Fibroblast of skin of back (primary cell): ENCODE results near the gene AOX1.
"Not testable (repeated sequence)": the region's sequence is repeated elsewhere in the genome, so short reads cannot be mapped to it uniquely, and the experiment has no call there.

ENCODE experiments used
- DNase-seq: peaks from one replicate; pipeline ENCODE4 v3.0.0-alpha.2; 2013

Gene AOX1

GRCh38 chr2:200705305-200706041 lies 119.7 kb downstream of the AOX1 start:
- peak; percentile 24 for DNase-seq

GRCh38 chr2:200708943-200709342 lies 123.1 kb downstream of the AOX1 start:
- no peak for DNase-seq

GRCh38 chr2:200713003-200713703 lies 127.3 kb downstream of the AOX1 start:
- peak; percentile 99 for DNase-seq

- DNase-seq, result no peak
These were observed 127.9 kb downstream of the AOX1 start for GRCh38 chr2:200713704-200714064.

- not testable (repeated sequence) for DNase-seq
These were observed 129.2 kb downstream of the AOX1 start for GRCh38 chr2:200715014-200715413.

GRCh38 chr2:200716386-200716785 lies 130.6 kb downstream of the AOX1 start:
- no peak for DNase-seq
